Activated T-cell treated with anti-CD3 and anti-CD28 coated beads for 48 hours (primary cell): ENCODE measurements around the gene NAA60.

Experiments
- DNase-seq: peaks from one replicate; pipeline ENCODE4 v3.0.0-alpha.2; 2020; ENCODE audit warnings: low read depth

NAA60 gene

GRCh38 chr16:3443108-3444031, at the start of gene NAA60, which contains the start of gene ZNF597:
Gene NAA60 (plus strand): TSS chr16:3443680. CDS start chr16:3476228, 32,548 bp downstream.
Gene ZNF597 (minus strand): TSS chr16:3443504. CDS start chr16:3443153, 351 bp downstream.
- peak; percentile 76 for DNase-seq

GRCh38 chr16:3400446-3400778, 43.1 kb upstream of the NAA60 start:
- no peak for DNase-seq

- peak; percentile 98 for DNase-seq
Observed at GRCh38 chr16:3400779-3401688, 42.4 kb upstream of the NAA60 start, which contains the start of the genes ZNF174 and ZSCAN32. Gene ZNF174 (plus strand): TSS chr16:3401215. CDS start chr16:3402005, 790 bp downstream. Gene ZSCAN32 (minus strand): TSS chr16:3401004. CDS start chr16:3397557, 3,447 bp downstream.

GRCh38 chr16:3401719-3402397, 41.6 kb upstream of the NAA60 start:
- no peak for DNase-seq

GRCh38 chr16:3408561-3409197, 34.8 kb upstream of the NAA60 start:
- DNase-seq = no peak

GRCh38 chr16:3413730-3414379, 29.6 kb upstream of the NAA60 start:
- no peak for DNase-seq

- peak; percentile 57 for DNase-seq
Observed at GRCh38 chr16:3431779-3432219, 11.7 kb upstream of the NAA60 start.

GRCh38 chr16:3434373-3434772, 9.1 kb upstream of the NAA60 start:
- DNase-seq = no peak

- no peak for DNase-seq
Observed at GRCh38 chr16:3439637-3440036, 3.8 kb upstream of the NAA60 start.

GRCh38 chr16:3444032-3444388, 530 bp downstream of the NAA60 start:
- DNase-seq = no peak

- DNase-seq = no peak
Observed at GRCh38 chr16:3454093-3454492, 10.6 kb downstream of the NAA60 start.

GRCh38 chr16:3454631-3455147, 11.2 kb downstream of the NAA60 start:
- no peak for DNase-seq

- peak; percentile 88 for DNase-seq
Observed at GRCh38 chr16:3457434-3458252, 14.2 kb downstream of the NAA60 start.

- no peak for DNase-seq
Observed at GRCh38 chr16:3458278-3458851, 14.9 kb downstream of the NAA60 start.

GRCh38 chr16:3458852-3459361, 15.4 kb downstream of the NAA60 start:
- DNase-seq = no peak

GRCh38 chr16:3459401-3460090, 16.1 kb downstream of the NAA60 start:
- no peak for DNase-seq

GRCh38 chr16:3460121-3460520, 16.6 kb downstream of the NAA60 start:
- DNase-seq = no peak

- no peak for DNase-seq
Observed at GRCh38 chr16:3460585-3460984, 17.1 kb downstream of the NAA60 start.

- DNase-seq = no peak
Observed at GRCh38 chr16:3461151-3461550, 17.7 kb downstream of the NAA60 start.
